Neutrophil (primary cell): ENCODE data around the gene REEP3.

Source experiments
- H3K27ac ChIP-seq: fragments of 200-600 bp; sonication (generic); 2 replicates; pipeline ENCODE4 v1.5.1; 2016; ENCODE audit warnings: mild to moderate bottlenecking, moderate library complexity
- H3K27me3 ChIP-seq: fragments of 200-600 bp; sonication (generic); 2 replicates; pipeline ENCODE4 v1.6.0; 2016; ENCODE audit warnings: mild to moderate bottlenecking
- H3K36me3 ChIP-seq: fragments of 200-600 bp; sonication (generic); 2 replicates; pipeline ENCODE4 v1.5.1; 2017
- H3K4me1 ChIP-seq, 2 experiments: fragments of 200-600 bp in 1 of 2; sonication (generic) in 1 of 2; 1 replicate in 1 of 2; 2 replicates in 1 of 2; pipeline versions ENCODE4 v1.5.1 to v1.6.1; 2013 to 2016; ENCODE audit warnings: low read depth in 1 of 2, low read length in 1 of 2, mild to moderate bottlenecking in 1 of 2, moderate library complexity in 1 of 2; ENCODE audit not compliant: control insufficient read depth in 1 of 2, insufficient read depth in 1 of 2
- H3K4me3 ChIP-seq, 2 experiments: fragments of 200-600 bp in 1 of 2; sonication (generic) in 1 of 2; 1 replicate in 1 of 2; 2 replicates in 1 of 2; pipeline ENCODE4 v1.5.1; 2013 to 2016; ENCODE audit warnings: low read depth in 1 of 2, low read length in 1 of 2, mild to moderate bottlenecking in 1 of 2, moderate library complexity in 1 of 2
- H3K9me3 ChIP-seq: fragments of 200-600 bp; sonication (generic); 2 replicates; pipeline ENCODE4 v1.5.1; 2016
- CTCF ChIP-seq: fragments of 200-600 bp; sonication (generic); IDR thresholded peaks from 2 replicates; pipeline ENCODE4 v1.5.1; 2016; ENCODE audit warnings: antibody characterized with exemption

REEP3 gene

DNA sequence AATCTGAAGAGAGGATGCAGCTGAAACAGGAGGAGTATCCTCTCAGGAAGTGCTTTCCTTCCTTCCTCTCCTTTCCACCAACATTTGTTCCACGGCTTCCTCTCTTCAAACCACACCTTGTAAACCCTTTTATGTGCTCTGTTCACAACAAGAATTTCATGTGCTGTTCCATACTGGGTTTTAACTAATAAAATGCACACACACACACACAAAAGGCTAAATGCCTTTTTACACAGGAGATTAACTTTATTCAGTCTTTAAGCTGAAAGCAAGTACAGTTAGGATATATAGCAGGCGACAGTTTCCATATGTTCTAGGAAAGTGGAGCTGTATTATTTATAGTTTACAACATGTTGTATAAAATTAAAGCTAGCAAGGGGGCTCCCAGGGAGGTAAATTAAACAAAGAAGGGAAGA is 106.7 kb downstream of the REEP3 start:
- TF ChIP-seq CTCF, result no peak
- Histone ChIP-seq H3K4me3 (no peak overlapping the region), H3K9me3 (no peaks in the 10 kb centered on the region)

DNA sequence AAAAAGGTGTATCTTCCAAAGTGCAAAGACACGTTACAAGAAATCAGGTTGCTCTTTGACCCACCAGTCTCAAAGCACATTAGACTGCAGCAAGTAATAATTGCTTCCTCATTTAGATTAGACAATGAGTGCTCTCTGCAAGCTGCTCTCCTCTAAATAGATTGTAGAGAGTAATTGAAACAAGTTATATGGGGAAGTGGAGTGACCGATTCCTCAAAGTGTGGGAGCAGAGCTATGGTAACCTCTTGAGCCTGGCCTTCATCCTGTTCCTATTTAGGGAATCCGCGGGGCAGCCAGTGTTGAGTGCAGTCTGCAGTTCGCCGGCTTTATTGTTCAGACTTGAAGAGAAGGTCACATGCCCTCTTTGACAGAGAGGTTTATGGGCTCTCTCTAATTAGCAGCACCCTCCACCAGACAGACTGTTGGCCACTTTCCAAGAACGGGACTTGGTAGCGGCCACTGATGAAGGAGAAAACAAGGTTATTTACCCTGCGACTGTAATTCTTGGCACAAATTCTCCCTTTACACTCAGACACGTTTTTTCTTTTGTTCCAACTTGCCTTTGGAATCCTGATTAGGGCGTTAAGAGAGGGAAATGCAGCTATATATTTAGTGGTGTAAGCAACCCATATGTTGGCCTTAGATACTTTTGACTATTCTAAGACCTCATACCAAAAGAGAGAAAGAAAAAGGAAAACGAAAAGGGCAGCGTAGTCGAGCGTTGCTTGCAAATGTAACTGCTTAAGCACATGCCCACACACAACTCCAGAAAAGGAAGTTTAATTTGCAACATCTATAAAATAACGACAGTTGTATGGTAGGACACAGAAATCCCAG is 107.5 kb downstream of the REEP3 start:
- H3K27ac ChIP-seq, result peak overlapping the region; percentile 53
- peaks cover 36 to 40% of the 10 kb centered on the region in 2 experiments for H3K4me1 ChIP-seq
- no peaks in the 10 kb centered on the region for H3K36me3 ChIP-seq
- peaks cover 14% of the 10 kb centered on the region for H3K27me3 ChIP-seq
- peak overlapping the region; percentile 74 to 89 for H3K4me3 ChIP-seq
- no peaks in the 10 kb centered on the region for H3K9me3 ChIP-seq
- TF ChIP-seq CTCF, result no peak

More for the DNA sequence above, 106.7 kb downstream of the REEP3 start:
- H3K27me3 ChIP-seq, result peaks cover 14% of the 10 kb centered on the region
- no peak overlapping the region for H3K27ac ChIP-seq
- no peaks in the 10 kb centered on the region for H3K36me3 ChIP-seq
- H3K4me1 ChIP-seq, result peaks cover 36 to 40% of the 10 kb centered on the region in 2 experiments

DNA sequence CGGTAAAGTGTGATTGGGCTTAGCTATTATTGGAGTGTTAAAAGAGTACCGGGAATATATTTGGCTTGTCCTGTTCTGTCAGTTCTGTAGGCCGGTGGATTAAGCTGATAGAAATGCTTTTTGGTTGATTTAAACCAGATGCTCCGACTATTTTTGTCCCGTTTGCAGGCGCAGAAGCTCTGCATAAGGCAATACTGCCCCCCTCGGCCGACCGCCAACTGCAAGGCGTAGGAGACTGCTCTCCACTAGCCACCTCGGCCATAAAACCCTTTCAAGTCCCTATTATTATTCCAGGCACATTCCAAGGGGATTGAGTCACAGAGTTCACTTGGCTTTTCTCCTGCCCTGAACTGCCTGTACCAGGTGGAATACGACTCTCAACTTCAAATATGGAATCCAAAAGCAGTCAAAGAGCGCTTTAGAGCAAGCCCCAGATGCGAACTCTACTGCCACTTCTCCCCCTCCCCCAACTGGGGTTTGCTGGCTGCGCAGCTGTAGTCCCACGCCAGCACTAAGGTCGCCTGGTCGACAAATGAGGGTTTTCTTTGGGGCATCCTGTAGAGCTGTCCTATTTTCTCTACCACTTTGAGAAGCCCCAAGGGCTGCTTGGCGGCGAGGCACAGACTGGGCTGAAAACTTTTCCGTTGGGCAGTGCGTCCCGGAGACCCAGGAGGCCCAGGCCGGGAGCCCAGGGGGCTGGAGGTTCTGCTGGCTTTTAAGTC is 108.3 kb downstream of the REEP3 start:
- Histone ChIP-seq H3K36me3 (no peaks in the 10 kb centered on the region), H3K4me1 (peaks cover 36 to 40% of the 10 kb centered on the region in 2 experiments)

DNA sequence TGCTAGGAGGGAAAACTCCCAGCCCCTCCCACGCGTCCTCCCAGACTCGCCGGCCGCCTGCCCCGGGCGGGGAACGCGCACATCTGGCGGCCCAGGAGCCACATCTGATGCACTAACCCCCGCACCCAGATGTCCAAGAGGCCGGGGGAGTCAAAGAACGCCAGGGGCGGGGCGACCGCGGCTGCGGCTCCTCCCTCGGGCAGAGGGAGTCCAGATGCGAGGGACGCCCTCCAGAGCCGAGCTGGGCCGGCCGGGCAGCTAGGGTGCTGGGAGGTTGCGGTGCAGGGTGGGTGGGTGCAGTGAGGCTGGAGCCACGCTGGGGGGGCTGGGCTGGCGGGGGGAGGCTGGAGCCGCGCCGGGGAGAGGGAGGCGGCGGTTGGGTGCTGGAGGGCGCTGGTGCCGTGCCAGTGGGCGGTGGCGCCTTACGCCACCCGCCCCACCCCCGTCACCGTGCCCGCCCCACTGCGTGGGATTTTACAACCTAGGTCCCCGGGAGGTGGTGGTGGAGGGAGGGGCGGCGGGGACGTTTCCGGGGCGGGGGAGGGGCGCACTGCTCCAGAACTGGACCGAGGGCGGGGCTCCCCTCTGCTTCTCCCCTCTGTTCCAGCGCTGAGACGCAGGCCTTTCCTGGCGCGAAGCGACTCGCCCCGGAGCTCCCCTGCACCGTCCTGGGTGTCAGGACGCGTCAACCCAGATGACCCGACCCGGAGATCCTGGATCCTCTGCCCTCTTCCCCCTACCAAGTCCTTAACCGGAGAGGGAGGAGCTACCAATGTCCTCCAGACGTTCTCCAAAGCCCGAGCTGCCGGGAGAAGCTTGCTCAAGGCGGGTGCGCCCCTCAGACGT is 109.1 kb downstream of the REEP3 start:
- Histone ChIP-seq H3K4me3 (peak overlapping the region; percentile 74 to 89), H3K4me1 (peaks cover 44 to 48% of the 10 kb centered on the region in 2 experiments), H3K36me3 (no peaks in the 10 kb centered on the region), H3K27ac (peak overlapping the region; percentile 53), H3K9me3 (no peaks in the 10 kb centered on the region), H3K27me3 (peaks cover 14% of the 10 kb centered on the region)
- TF ChIP-seq CTCF, result no peak

More for the DNA sequence above, 108.3 kb downstream of the REEP3 start:
- peak overlapping the region; percentile 53 for H3K27ac ChIP-seq
- peak; percentile 44 for TF ChIP-seq CTCF
- H3K9me3 ChIP-seq, result no peaks in the 10 kb centered on the region
- peaks cover 14% of the 10 kb centered on the region for H3K27me3 ChIP-seq
- peak overlapping the region; percentile 74 to 89 for H3K4me3 ChIP-seq
